Upper lobe of left lung (tissue), 4 donors: Measurements from ENCODE around the gene TBXAS1.

Experiments used
- CTCF ChIP-seq, 6 experiments: fragments of 450-650 bp in 4 of 6; fragments of 200-600 bp in 2 of 6; sonication (generic) in 2 of 6; IDR thresholded peaks; one replicate each; pipeline ENCODE4 v1.5.1; 2016 to 2019; ENCODE audit warnings: antibody characterized with exemption in 6 of 6
- POLR2A ChIP-seq, 4 donors: fragments of 450-650 bp; IDR thresholded peaks; one replicate each; pipeline ENCODE4 v1.5.1; 2016 to 2017; ENCODE audit warnings: antibody characterized with exemption in 4 of 4, mild to moderate bottlenecking in 2 of 4
- POLR2AphosphoS5 ChIP-seq, 2 donors: sonication (generic); formaldehyde crosslinking; IDR thresholded peaks; one replicate each; pipeline ENCODE4 v1.5.1; 2017; ENCODE audit warnings: antibody characterized with exemption in 2 of 2

GRCh38 chr7:139958599-139959284 lies 129.7 kb downstream of the TBXAS1 start:
- TF ChIP-seq POLR2A (IDR thresholded peaks at IDR 0.05) (no peak), CTCF (IDR thresholded peaks at IDR 0.05) (no peak), POLR2AphosphoS5 (IDR thresholded peaks at IDR 0.05) (no peak)
